SK-N-SH (cell line): ENCODE results near the gene MSRB1.

Experiments
- EZH2phosphoT487 ChIP-seq: fragments of 200-600 bp; sonication (generic); IDR thresholded peaks from 2 replicates; pipeline ENCODE4 v1.6.1; 2017; ENCODE audit warnings: low read depth, mixed run types, mild to moderate bottlenecking, antibody characterized with exemption, moderate library complexity, borderline replicate concordance
- POLR2AphosphoS5 ChIP-seq: IDR thresholded peaks from 2 replicates; pipeline ENCODE4 v1.6.1; 2012; ENCODE audit warnings: low read depth, low read length
- TF ChIP-seq, protein P1 (sequence below): fragments of 150-350 bp; IDR thresholded peaks from 2 replicates; pipeline ENCODE4 v1.6.1; 2016; ENCODE audit warnings: mild to moderate bottlenecking, low read depth, low read length

- TF ChIP-seq, protein P1, sequence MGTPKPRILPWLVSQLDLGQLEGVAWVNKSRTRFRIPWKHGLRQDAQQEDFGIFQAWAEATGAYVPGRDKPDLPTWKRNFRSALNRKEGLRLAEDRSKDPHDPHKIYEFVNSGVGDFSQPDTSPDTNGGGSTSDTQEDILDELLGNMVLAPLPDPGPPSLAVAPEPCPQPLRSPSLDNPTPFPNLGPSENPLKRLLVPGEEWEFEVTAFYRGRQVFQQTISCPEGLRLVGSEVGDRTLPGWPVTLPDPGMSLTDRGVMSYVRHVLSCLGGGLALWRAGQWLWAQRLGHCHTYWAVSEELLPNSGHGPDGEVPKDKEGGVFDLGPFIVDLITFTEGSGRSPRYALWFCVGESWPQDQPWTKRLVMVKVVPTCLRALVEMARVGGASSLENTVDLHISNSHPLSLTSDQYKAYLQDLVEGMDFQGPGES, result no peak
- TF ChIP-seq EZH2phosphoT487, result no peak
- no peak for TF ChIP-seq POLR2AphosphoS5
Observed at GRCh38 chr16:1911467-1912214, 31.4 kb downstream of the MSRB1 start.
